ENCODE measurements around the gene DBP.

DBP gene

GRCh38 chr19:48648134-48648533 is 11.0 kb upstream of the DBP start:
- H4K8ac ChIP-seq (ENCODE audit: low read depth, low read length): no peak overlapping the region
- no peak overlapping the region for H2AK5ac ChIP-seq (ENCODE audit: low read depth, low read length)
- H2BK5ac ChIP-seq (ENCODE audit: low read length): no peak overlapping the region
- no peak overlapping the region for H3K27ac ChIP-seq (replicated peaks; ENCODE audit: low read length)
- no peaks in the 10 kb centered on the region for H3K9me3 ChIP-seq (replicated peaks in 1 of 2; ENCODE audit: control insufficient read depth in 2 of 2, insufficient read depth in 1 of 2, low read depth in 1 of 2, low read length in 2 of 2)
- peaks cover 9% of the 10 kb centered on the region for H3K79me1 ChIP-seq (ENCODE audit: low read depth, low read length)
- H3K14ac ChIP-seq (ENCODE audit: low read length): no peak overlapping the region
- H3K4me2 ChIP-seq (ENCODE audit: insufficient read depth, low read length, poor library complexity, severe bottlenecking): no peak overlapping the region
- H3K4me1 ChIP-seq (ENCODE audit: control insufficient read depth in 2 of 2, insufficient read depth in 1 of 2, low read depth in 1 of 2, low read length in 2 of 2): peaks cover 10 to 17% of the 10 kb centered on the region in 2 donors
- H2BK15ac ChIP-seq (ENCODE audit: low read length): no peak overlapping the region
- no peak for DNase-seq (ENCODE audit: low spot score)
- no peak overlapping the region for H2AFZ ChIP-seq (ENCODE audit: low read length)
- no peak overlapping the region for H3K4ac ChIP-seq (ENCODE audit: low read length)
- H3K36me3 ChIP-seq (replicated peaks in 1 of 2; ENCODE audit: control insufficient read depth in 2 of 2, insufficient read depth in 2 of 2, low read length in 2 of 2): no peaks in the 10 kb centered on the region
- no peak overlapping the region for H3K18ac ChIP-seq (ENCODE audit: low read length)
- no peak overlapping the region for H3K23ac ChIP-seq (ENCODE audit: low read depth, low read length, poor library complexity)
- no peak overlapping the region for H4K91ac ChIP-seq (ENCODE audit: low read depth, low read length, poor library complexity)
- H2BK120ac ChIP-seq (ENCODE audit: low read depth, low read length): no peak overlapping the region
- H2BK12ac ChIP-seq (ENCODE audit: low read length): no peak overlapping the region
- H3K9ac ChIP-seq (ENCODE audit: low read depth, low read length, poor library complexity): no peak overlapping the region
- no peaks in the 10 kb centered on the region for H3K27me3 ChIP-seq (ENCODE audit: control insufficient read depth in 3 of 3, insufficient read depth in 3 of 3, low read depth in 1 of 3, low read length in 3 of 3)
- no peak overlapping the region for H3K4me3 ChIP-seq (ENCODE audit: low read length in 2 of 2)
- WGBS, 2 donors (ENCODE audit: extremely low coverage in 2 of 2, insufficient read length in 2 of 2, insufficient replicate concordance in 1 of 2): no CpG with 5 or more reads among the region's 2 CpGs

DNA sequence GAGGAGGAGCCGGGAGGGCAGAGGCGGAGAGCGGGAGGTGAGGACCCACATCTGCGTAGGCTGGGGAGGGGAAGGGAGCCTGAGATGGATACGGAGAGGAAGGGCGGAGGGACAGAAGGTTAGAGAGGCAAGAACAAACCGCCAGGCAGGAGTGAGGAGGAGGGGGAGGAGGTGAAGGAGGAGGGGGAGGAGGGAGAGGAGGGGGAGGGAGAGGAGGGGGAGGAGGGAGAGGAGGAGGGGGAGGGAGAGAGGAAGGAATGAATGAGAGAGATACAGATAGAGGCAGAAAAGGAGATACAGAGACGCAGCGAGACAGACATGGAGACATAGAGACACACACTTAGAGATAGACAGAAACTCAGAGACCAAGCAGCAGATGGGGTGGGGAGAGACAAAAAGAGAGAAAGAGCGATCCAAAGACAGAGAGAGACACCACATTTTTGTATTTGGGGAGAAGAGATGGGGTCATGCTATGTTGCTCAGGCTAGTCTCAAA is 9.6 kb upstream of the DBP start:
- Histone ChIP-seq H3K4me1 (ENCODE audit: control insufficient read depth in 2 of 2, insufficient read depth in 1 of 2, low read depth in 1 of 2, low read length in 2 of 2) (peaks cover 10 to 17% of the 10 kb centered on the region in 2 donors), H2BK5ac (ENCODE audit: low read length) (no peak overlapping the region), H3K9ac (ENCODE audit: low read depth, low read length, poor library complexity) (no peak overlapping the region), H2BK12ac (ENCODE audit: low read length) (no peak overlapping the region), H3K14ac (ENCODE audit: low read length) (no peak overlapping the region), H3K23ac (ENCODE audit: low read depth, low read length, poor library complexity) (no peak overlapping the region), H2AFZ (ENCODE audit: low read length) (peak overlapping the region; percentile 99), H3K4ac (ENCODE audit: low read length) (no peak overlapping the region), H3K79me1 (ENCODE audit: low read depth, low read length) (peaks cover 9% of the 10 kb centered on the region), H3K9me3 (replicated peaks in 1 of 2; ENCODE audit: control insufficient read depth in 2 of 2, insufficient read depth in 1 of 2, low read depth in 1 of 2, low read length in 2 of 2) (no peaks in the 10 kb centered on the region), H2BK120ac (ENCODE audit: low read depth, low read length) (no peak overlapping the region), H4K91ac (ENCODE audit: low read depth, low read length, poor library complexity) (no peak overlapping the region), H2BK15ac (ENCODE audit: low read length) (no peak overlapping the region), H2AK5ac (ENCODE audit: low read depth, low read length) (no peak overlapping the region), H4K8ac (ENCODE audit: low read depth, low read length) (no peak overlapping the region), H3K4me2 (ENCODE audit: insufficient read depth, low read length, poor library complexity, severe bottlenecking) (no peak overlapping the region), H3K27me3 (ENCODE audit: control insufficient read depth in 3 of 3, insufficient read depth in 3 of 3, low read depth in 1 of 3, low read length in 3 of 3) (no peaks in the 10 kb centered on the region), H3K36me3 (replicated peaks in 1 of 2; ENCODE audit: control insufficient read depth in 2 of 2, insufficient read depth in 2 of 2, low read length in 2 of 2) (no peaks in the 10 kb centered on the region), H3K27ac (replicated peaks; ENCODE audit: low read length) (no peak overlapping the region), H3K18ac (ENCODE audit: low read length) (no peak overlapping the region), H3K4me3 (ENCODE audit: low read length in 2 of 2) (no peak overlapping the region)
- no peak for DNase-seq (ENCODE audit: low spot score)
- no CpG with 5 or more reads among the region's 10 CpGs for WGBS, 2 donors (ENCODE audit: extremely low coverage in 2 of 2, insufficient read length in 2 of 2, insufficient replicate concordance in 1 of 2)

DNA sequence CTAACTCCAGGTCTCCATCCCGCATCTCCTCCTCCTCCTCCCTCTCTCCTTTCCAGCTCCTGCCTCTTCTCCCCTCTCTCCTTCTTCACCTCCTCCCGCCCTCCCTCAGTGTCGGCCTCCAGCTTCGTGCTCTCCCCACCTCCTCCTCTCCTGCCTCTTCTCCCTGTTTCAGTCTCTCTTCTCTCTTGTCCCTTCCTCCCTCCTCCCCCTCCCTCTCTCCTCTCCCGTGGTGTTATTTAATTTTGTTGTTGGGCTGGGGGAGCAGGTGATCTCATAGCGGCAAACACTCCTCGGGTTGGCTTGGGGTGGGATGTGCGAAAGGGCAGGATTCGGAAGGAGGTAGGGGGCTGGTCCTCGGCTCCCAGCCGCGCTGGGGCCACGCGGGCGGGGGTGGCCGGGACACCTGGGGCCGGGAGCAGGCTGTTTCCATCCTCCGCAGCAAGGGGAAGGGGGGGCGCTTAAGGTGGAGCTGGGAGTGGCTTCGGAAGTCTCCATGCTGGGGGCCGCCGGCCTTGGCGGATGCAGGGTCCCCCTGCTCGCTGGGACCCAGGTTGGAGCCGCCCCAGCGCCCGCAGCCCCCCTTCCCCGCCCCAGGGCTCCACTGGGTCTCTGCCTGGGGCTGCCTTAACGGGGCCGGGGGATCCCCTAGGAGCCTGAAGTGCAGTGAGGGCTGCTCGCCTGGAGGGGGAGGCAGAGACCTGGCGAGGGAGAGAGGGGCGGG is 9.0 kb upstream of the DBP start, which contains the start of gene CA11:
TSS of gene CA11 (minus strand) at position 187 of the 721 bp plus-strand sequence. CDS start 555 bp downstream, outside the sequence.
- H3K9me3 ChIP-seq (replicated peaks in 1 of 2; ENCODE audit: control insufficient read depth in 2 of 2, insufficient read depth in 1 of 2, low read depth in 1 of 2, low read length in 2 of 2): no peaks in the 10 kb centered on the region
- H3K18ac ChIP-seq (ENCODE audit: low read length): peak within 1 kb of the TSS; percentile 68
- H2BK12ac ChIP-seq (ENCODE audit: low read length): peak within 1 kb of the TSS; percentile 84
- H3K23ac ChIP-seq (ENCODE audit: low read depth, low read length, poor library complexity): peak within 1 kb of the TSS; percentile 89
- H3K14ac ChIP-seq (ENCODE audit: low read length): peak within 1 kb of the TSS; percentile 71
- peak within 1 kb of the TSS; percentile 98 for H3K4me2 ChIP-seq (ENCODE audit: insufficient read depth, low read length, poor library complexity, severe bottlenecking)
- H4K8ac ChIP-seq (ENCODE audit: low read depth, low read length): peak within 1 kb of the TSS; percentile 82
- no peak within 1 kb of the TSS for H4K91ac ChIP-seq (ENCODE audit: low read depth, low read length, poor library complexity)
- H3K27me3 ChIP-seq (ENCODE audit: control insufficient read depth in 3 of 3, insufficient read depth in 3 of 3, low read depth in 1 of 3, low read length in 3 of 3): no peaks in the 10 kb centered on the region
- H2AFZ ChIP-seq (ENCODE audit: low read length): peak within 1 kb of the TSS; percentile 99
- WGBS, 2 donors (ENCODE audit: extremely low coverage in 2 of 2, insufficient read length in 2 of 2, insufficient replicate concordance in 1 of 2): no CpG with 5 or more reads among the region's 33 CpGs
- peak within 1 kb of the TSS; percentile 51 to 73 for H3K4me3 ChIP-seq (ENCODE audit: low read length in 2 of 2)
- peak within 1 kb of the TSS; percentile 17 for H3K4ac ChIP-seq (ENCODE audit: low read length)
- DNase-seq (ENCODE audit: low spot score): peak; percentile 91
- peak within 1 kb of the TSS; percentile 91 for H2BK120ac ChIP-seq (ENCODE audit: low read depth, low read length)
- peak within 1 kb of the TSS; percentile 81 for H3K9ac ChIP-seq (ENCODE audit: low read depth, low read length, poor library complexity)
- peak within 1 kb of the TSS; percentile 88 for H3K27ac ChIP-seq (replicated peaks; ENCODE audit: low read length)
- no peaks in the 10 kb centered on the region for H3K36me3 ChIP-seq (replicated peaks in 1 of 2; ENCODE audit: control insufficient read depth in 2 of 2, insufficient read depth in 2 of 2, low read length in 2 of 2)
- peak within 1 kb of the TSS; percentile 32 for H2BK15ac ChIP-seq (ENCODE audit: low read length)
- H3K79me1 ChIP-seq (ENCODE audit: low read depth, low read length): peaks cover 9% of the 10 kb centered on the region
- peak within 1 kb of the TSS; percentile 79 for H2AK5ac ChIP-seq (ENCODE audit: low read depth, low read length)
- peaks cover 10 to 17% of the 10 kb centered on the region in 2 donors for H3K4me1 ChIP-seq (ENCODE audit: control insufficient read depth in 2 of 2, insufficient read depth in 1 of 2, low read depth in 1 of 2, low read length in 2 of 2)
- peak within 1 kb of the TSS; percentile 45 for H2BK5ac ChIP-seq (ENCODE audit: low read length)

DNA sequence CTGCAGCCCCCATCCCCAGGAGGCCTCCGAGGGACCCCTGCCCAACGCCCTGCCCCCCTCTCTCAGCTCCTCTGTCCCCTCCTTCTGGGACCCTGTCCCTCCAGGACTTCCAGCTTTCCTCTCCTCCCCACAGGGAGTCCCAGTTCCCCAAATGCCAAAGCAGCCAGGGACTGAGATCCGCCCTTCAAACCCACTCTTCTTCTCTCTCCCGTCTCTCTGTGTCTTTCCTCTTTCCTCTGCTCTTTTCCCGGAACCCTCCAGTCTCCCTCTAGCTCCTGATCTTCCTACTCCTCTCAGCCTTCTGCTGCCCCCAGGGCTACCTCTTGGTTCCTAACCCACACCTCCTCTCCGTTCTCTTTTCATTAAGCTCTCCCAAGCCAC is 8.4 kb upstream of the DBP start:
- Histone ChIP-seq H3K36me3 (replicated peaks in 1 of 2; ENCODE audit: control insufficient read depth in 2 of 2, insufficient read depth in 2 of 2, low read length in 2 of 2) (no peaks in the 10 kb centered on the region), H3K4me3 (ENCODE audit: low read length in 2 of 2) (peak overlapping the region; percentile 51 to 73), H4K8ac (ENCODE audit: low read depth, low read length) (peak overlapping the region; percentile 29), H3K14ac (ENCODE audit: low read length) (no peak overlapping the region), H3K27me3 (ENCODE audit: control insufficient read depth in 3 of 3, insufficient read depth in 3 of 3, low read depth in 1 of 3, low read length in 3 of 3) (no peaks in the 10 kb centered on the region), H3K4ac (ENCODE audit: low read length) (no peak overlapping the region), H2BK12ac (ENCODE audit: low read length) (no peak overlapping the region), H3K4me1 (ENCODE audit: control insufficient read depth in 2 of 2, insufficient read depth in 1 of 2, low read depth in 1 of 2, low read length in 2 of 2) (peaks cover 10 to 17% of the 10 kb centered on the region in 2 donors), H2BK120ac (ENCODE audit: low read depth, low read length) (no peak overlapping the region), H4K91ac (ENCODE audit: low read depth, low read length, poor library complexity) (no peak overlapping the region), H2AFZ (ENCODE audit: low read length) (peak overlapping the region; percentile 99), H3K9ac (ENCODE audit: low read depth, low read length, poor library complexity) (peak overlapping the region; percentile 74), H3K79me1 (ENCODE audit: low read depth, low read length) (peaks cover 9% of the 10 kb centered on the region), H2AK5ac (ENCODE audit: low read depth, low read length) (peak overlapping the region; percentile 79), H3K23ac (ENCODE audit: low read depth, low read length, poor library complexity) (peak overlapping the region; percentile 89), H3K27ac (replicated peaks; ENCODE audit: low read length) (peak overlapping the region; percentile 88), H2BK5ac (ENCODE audit: low read length) (peak overlapping the region; percentile 45), H3K18ac (ENCODE audit: low read length) (peak overlapping the region; percentile 68), H3K4me2 (ENCODE audit: insufficient read depth, low read length, poor library complexity, severe bottlenecking) (peak overlapping the region; percentile 98), H3K9me3 (replicated peaks in 1 of 2; ENCODE audit: control insufficient read depth in 2 of 2, insufficient read depth in 1 of 2, low read depth in 1 of 2, low read length in 2 of 2) (no peaks in the 10 kb centered on the region), H2BK15ac (ENCODE audit: low read length) (peak overlapping the region; percentile 32)
- no peak for DNase-seq (ENCODE audit: low spot score)
- WGBS, 2 donors (ENCODE audit: extremely low coverage in 2 of 2, insufficient read length in 2 of 2, insufficient replicate concordance in 1 of 2): no CpG with 5 or more reads among the region's 6 CpGs

Measured in neuronal stem cell (in vitro differentiated cells).